Mesenteric fat pad (tissue), 1 donor: ENCODE measurements around the gene THSD1. TPM values are rescaled to one million over a fixed set of nuclear protein-coding genes. Genes with fewer than 3 reads are reported as not detected.
"Not testable (repeated sequence)": the region's sequence is repeated elsewhere in the genome, so short reads cannot be mapped to it uniquely, and the experiment has no call there.

Experiments used
- DNase-seq: peaks from one replicate; pipeline ENCODE4 v3.0.0-alpha.2; 2020; ENCODE audit warnings: low spot score
- total RNA-seq: library from RNA; stranded (reverse); fragmentation: NEBNext Ultra II Directional; extraction: Animal tissue kit (Norgen Biotek cat#: 25700); gene quantifications from one replicate; pipeline ENCODE4 v1.2.1, GENCODE V29; 2021
- donor health status: DM: yes; HTN: yes; CAD: no.

The THSD1 gene
- total RNA-seq, 1 donor from 2014 or later = 6.7 TPM

DNA sequence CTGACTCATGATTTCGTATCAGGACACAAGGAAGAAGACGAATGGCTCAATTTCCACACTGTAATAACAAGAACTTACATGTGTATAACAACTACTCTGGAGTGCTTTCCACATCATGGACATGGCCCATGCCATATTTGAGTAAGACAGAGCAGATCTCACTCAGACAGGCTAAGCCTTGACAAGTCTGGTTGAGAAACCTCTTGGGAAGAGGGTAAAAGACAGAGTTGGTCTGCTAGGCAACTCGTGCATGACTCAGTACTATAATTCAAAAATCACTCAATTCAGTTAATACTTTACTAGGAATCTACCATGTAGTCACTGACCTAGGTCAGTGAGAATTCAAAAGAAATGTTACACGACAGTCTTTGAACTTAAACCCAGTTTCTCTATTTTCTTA is 5.7 kb upstream of the THSD1 start:
- no peak for DNase-seq

- not testable (repeated sequence) for DNase-seq
Observed at GRCh38 chr13:52408071-52408658, 2.2 kb upstream of the THSD1 start.

GRCh38 chr13:52407436-52407835 is 1.5 kb upstream of the THSD1 start:
- DNase-seq = not testable (repeated sequence)

- no peak for DNase-seq
Observed at GRCh38 chr13:52406629-52407028, 657 bp upstream of the THSD1 start.

- no peak for DNase-seq
Observed at GRCh38 chr13:52405369-52405766, 604 bp downstream of the THSD1 start.

DNA sequence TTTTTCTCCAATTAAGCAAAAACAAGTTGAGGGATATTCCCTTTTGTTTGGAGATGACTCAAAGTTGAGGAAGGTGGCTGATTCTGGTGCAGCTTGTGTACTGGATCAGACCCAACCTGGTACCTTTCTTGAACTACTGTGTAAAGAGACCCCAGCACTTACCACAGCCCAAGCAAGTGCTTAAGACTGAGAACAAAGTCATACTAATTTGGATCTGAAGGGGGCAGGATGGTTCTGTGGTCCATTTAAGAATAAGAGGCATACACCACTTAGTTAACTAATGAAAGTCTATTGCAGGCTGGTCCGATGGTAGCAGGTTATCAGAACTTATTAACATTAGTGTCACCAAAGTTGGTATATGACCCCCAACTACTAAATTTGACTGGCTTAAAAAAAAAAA is 6.3 kb downstream of the THSD1 start:
- no peak for DNase-seq

DNA sequence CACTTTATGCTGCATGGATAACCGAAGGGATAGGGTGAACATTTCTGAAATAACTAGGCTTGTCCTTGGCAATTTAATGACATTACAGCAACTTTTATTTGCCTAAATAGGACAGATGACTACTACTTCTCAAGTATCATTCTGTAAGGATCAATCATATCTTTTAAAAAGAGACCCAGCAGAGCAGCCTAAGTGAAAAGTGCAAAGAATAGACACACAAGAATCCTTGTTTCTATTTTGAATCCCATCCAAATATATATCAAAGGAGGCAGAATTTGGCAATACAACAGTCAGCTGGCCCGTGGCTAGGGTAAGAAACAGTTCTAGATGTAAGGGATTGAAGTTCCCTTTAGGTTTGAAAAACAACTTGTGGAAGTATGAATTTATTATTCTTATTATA is 6.9 kb downstream of the THSD1 start:
- DNase-seq = no peak

DNA sequence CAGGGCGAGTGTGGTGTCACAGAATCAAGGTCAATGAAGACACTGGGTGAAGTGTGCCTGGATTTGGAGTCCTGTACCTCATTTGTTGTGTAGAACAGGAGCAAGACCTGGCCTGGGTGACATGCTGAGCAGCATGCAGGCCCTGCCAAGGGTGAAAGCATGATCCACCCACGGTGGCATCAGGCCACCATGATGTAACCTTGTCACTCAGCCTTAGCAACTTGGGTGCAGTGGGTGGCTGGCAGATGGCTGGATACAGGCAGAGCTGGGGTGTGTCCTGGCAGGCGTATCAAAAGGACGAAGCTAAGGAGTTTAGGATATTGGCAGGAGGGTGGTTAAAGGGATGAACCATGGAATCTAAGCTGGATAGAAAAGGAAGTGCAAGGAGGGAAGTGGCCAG is 10.3 kb downstream of the THSD1 start:
- no peak for DNase-seq

- DNase-seq = no peak
Observed at GRCh38 chr13:52394586-52394985, 11.4 kb downstream of the THSD1 start.

- DNase-seq = no peak
Observed at GRCh38 chr13:52393572-52394357, 12.2 kb downstream of the THSD1 start.

GRCh38 chr13:52387721-52388120 is 18.3 kb downstream of the THSD1 start:
- DNase-seq = no peak

DNA sequence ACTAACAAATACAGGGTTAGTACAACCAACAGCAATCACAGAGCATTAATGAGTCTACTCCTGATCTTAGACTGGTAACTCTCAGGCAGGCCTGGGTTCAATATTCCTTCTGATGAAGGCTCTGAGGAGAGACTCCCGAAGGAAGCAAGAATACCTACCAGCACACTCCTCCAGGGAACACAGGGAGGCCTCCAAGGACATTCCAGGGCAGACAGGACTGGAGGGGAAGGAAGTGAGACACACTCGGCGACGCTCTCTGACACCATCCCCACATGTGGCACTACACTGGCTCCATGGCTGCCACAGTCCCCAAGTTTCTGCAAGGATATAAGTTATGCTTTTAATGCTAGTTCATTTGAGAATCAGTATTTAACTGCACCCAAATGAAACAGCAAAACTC is 20.1 kb downstream of the THSD1 start:
- no peak for DNase-seq

DNA sequence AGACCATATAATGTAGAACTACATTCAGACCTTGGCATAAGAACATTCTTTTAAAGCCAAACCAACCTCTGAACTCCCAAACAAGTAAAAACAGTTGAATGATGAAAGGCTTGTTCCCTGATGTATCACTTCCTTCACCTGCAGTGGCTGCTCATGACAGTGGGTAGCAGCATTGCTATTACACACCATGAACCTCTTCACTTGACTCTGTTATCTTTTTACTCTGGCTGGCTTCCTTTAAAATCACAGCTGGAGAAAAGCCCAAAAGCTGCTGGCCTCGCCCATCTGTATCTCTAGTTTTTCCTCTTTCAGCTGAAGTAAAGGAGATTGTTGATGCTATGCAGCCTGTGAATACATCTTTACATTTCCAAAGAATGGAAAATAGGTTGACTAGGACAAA is 22.6 kb downstream of the THSD1 start:
- DNase-seq = no peak

- no peak for DNase-seq
Observed at GRCh38 chr13:52378312-52378711, 27.7 kb downstream of the THSD1 start.

DNA sequence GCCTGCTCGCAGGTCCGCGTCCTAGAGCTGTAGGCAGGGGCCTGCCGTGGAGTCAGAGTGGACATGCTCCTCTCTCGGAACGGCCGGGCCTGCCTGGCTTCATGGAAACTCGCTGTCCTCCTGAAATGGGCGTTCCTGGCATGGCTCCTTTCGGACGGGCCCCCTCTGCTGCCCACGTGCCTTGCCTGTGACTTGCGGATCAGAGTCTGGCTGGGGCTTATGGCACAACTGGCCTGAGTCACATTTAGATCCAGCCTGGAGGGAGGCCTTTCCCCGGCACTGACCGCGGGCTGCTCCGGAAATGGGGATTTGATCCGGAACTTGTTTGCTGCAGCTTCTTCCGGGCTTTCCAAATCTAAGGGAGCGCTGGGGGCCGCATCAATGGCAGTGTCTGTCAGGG is 28.1 kb downstream of the THSD1 start:
- DNase-seq = no peak

- DNase-seq = no peak
Observed at GRCh38 chr13:52374873-52375411, 31.0 kb downstream of the THSD1 start.

- no peak for DNase-seq
Observed at GRCh38 chr13:52374389-52374788, 31.6 kb downstream of the THSD1 start.

GRCh38 chr13:52373277-52373676 is 32.7 kb downstream of the THSD1 start:
- DNase-seq = not testable (repeated sequence)

DNA sequence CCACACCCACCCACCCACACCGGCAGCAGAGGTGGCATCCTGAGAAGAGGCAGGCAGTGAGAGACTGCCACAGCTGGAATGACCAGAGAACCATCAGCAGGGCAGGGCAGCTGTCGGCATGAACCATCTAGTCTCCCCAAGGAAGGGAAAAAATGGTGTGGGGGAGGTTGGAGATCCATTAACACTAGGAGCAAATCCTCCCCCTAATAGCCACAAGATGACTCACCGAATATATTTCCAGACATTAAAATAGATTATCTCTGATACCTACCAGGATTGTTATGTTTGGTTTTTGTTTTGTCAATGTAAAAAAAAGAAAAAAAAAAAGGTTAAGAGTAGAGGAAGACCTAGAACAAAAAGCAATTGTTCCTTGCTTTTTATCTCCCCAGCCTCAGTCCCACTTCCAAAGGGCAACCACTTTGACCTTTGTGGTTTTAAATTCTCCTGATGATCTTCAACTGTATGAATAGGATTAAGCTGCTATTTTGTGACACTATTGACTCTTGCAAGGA is 34.2 kb downstream of the THSD1 start:
- DNase-seq = no peak

DNA sequence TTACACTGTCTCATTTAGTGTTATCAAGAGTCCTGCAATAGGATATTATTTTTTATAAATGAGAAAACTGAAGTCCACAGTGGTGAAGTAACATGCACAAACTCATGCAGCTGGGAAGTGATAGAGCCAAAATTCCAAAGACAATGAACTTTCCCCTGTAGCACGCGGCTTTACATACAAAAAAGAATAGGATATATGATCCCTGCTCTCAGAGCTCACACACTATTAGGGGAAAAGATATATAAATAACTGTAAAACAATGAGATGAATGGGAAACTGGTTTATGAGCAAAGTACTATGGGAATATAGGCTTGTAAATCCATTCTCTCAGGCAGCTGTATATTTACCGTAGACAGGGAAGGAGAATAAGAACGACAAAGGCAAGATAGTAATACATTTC is 39.7 kb downstream of the THSD1 start:
- no peak for DNase-seq

DNA sequence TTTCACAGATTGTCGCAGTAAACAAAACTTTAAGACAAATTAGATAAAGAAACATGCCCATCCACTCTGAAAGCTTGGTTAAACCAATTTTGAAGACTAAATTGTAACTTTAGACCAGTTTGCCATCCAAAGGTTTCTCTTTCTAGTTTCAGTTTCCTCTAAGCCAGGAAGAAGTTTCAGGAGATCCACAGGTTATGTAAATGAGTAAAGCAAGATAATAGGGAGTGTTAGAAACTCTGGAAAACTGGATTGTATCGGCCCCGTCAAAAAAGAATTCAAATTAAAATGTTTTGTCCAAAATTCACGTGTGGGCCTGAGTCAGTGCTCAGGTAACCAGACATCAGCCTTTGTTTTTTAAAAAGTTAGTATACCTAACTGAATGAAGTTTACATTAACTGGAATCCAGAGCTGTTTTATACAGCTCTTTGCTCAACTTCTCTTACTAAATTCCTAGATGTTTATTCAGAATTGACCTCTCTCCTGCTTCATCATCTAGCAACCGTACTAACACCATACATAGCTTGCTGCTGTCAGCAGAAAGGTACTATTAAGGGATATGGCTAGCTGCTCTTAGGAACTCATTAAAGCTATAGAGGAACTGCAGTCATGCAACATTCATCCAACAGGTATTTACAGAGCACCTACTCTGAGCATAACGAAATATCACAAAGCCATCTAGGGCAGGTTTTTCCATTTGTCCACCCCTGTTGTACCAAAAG is 43.6 kb downstream of the THSD1 start:
- DNase-seq = not testable (repeated sequence)

GRCh38 chr13:52361225-52361624 is 44.7 kb downstream of the THSD1 start:
- DNase-seq = no peak
